DMS153 (cell line): ENCODE results near the gene TEDC1.

Source experiments
- DNase-seq: peaks from one replicate; lab custom pipeline; 2025; lab: John Stamatoyannopoulos, UW

Gene TEDC1

DNA sequence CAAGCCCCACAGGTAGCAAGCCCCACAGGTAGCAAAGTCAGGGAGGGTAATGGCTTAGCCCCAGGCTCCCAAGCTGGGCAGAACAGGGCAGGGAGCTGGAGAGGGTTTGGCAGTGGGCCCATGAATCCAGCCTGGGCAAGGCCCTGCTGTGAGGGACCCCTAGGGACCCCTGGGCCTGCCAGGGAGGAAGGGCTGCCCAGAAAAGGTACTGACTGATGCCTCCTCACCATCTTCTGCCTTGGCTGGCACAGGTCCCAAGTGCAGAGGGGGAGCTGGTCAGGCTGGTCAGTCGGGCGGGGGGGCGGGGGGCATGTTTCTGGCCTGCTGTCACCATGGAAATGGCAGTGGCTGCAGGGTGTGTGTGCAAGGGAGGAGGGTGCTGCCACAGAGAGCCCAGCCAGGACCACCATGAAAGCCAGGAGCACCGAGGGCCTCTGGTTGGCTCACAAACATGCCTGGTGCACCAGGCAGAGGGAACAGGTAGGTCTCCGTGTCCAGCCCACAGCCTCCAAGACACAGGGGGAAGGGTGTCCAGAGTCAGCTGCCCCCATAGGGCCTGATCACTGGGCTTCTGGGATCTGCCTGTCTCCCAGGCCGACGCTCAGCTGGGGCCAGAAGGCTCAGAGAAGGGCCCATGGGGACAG is 17.9 kb upstream of the TEDC1 start:
- no peak for DNase-seq

DNA sequence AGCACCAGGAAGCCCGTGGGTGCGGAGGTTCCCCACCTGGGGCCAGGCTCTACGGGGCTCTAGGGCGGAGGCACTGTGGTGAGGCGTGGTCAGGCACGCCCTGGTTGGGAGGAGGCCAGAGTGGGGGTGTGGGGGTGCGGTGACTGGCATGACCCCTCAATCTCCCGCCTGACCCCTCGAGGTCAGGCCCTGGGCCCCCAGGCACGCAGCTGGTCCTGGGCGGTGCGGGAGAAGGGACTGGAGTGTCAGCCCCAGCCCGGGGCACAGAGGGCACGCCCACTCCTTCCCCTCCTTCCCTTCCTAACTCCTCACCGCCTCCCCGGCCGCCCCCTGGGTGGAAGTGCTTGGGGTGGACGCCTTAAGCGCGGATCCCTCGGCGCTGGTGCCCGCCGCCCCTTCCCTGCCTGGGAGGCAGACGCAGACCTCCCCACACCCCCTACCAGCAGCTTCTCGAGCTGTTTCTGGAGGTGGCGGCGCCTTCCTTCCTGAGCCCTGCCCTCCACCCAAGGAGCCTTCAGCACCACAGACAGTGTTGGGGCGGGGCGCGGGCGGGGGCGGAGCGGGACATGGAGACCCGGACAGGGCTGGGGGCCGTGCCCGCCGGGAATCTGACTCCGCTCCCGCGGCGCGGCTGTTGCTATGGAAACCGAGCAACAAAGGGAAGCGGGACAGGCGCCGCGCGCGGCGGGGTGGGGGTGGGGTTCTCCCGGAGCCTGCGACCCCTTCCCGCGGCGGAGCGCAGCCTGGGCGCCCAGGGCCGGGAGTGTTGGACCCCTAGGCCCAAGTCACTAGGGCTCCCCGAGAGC is 17.2 kb upstream of the TEDC1 start:
- peak; percentile 48 for DNase-seq

GRCh38 chr14:105474483-105475268 is 16.4 kb upstream of the TEDC1 start, which contains the start of gene CRIP2:
Gene CRIP2 (plus strand): TSS chr14:105474821. CDS start chr14:105474863, 42 bp downstream.
- no peak for DNase-seq

DNA sequence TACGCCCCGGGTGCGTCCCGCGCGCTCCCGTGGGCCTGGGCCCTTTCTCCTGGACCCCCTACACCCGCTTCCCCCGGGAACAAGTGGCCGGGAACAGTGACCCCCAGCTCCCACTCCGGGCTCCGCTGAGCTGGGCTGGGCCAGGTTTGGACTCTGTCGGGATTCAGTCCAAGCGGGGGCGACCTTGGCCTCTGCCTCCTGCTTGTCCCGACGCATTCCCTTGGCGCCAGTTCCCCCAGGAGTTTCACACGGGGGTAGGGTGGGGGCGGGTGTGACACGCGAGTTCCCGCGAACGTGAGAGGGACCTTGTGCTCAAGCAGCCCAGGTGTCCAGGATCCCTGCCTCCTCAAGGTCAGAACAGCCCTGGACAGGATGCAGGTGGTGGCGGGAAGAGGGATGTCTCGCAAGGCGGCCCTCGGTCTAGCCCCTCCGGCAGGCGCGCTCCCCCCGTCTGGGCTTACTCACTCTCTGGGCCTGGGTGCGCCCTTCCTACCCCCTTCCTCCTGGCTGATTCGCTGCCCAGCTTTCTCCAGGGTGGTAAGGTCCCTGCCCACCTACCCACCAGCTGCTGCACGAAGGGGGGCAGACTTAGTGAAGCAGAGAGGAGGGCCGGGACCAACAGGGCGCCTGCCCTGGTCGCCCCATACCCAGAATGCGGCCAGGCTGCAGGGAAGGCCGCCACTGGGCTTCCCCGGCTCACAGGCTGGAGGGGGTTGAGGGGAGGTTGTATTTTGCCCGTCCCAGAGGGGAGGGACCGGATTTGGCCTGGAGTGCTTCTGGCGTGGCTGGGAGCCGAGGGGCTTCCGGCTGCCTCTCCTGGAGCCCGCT is 15.6 kb upstream of the TEDC1 start:
- no peak for DNase-seq

DNA sequence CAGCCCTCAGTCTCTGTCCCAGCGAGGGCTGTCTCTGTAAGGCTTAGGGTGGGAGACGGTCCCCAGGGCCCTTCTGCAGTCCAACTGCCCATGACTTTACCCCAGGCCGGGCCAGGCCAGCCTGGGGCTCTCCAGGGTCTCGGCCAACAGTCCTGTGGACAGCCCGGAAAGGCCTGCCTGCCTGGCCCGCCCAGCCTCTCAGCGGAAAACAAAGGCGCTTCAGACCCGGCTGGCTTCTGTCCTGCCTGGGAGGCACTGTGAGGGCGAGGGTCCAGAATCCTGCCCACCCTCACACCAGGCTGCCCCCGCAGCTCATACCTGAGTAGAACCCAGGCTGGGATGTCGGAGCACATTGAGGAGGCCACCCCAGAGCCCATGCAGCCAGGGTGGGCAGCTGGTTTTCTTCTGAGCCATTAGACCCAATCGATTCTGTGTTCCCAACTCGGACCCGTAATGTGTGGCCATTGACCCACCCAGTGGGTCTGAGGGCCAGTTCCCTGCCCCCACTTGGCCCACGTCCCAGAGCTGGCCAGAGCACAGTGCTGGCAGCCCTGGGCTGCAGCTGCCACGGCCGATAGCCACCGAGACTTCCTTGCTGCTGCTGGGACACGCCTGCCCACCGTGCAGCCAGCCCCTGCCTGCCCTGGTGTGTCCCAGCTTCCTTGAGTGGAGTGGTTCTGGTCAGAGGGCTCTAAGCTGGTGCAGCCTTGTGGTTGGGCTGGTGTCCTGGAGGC is 14.8 kb upstream of the TEDC1 start:
- DNase-seq = no peak

GRCh38 chr14:105476831-105477659 is 14.0 kb upstream of the TEDC1 start:
- no peak for DNase-seq

DNA sequence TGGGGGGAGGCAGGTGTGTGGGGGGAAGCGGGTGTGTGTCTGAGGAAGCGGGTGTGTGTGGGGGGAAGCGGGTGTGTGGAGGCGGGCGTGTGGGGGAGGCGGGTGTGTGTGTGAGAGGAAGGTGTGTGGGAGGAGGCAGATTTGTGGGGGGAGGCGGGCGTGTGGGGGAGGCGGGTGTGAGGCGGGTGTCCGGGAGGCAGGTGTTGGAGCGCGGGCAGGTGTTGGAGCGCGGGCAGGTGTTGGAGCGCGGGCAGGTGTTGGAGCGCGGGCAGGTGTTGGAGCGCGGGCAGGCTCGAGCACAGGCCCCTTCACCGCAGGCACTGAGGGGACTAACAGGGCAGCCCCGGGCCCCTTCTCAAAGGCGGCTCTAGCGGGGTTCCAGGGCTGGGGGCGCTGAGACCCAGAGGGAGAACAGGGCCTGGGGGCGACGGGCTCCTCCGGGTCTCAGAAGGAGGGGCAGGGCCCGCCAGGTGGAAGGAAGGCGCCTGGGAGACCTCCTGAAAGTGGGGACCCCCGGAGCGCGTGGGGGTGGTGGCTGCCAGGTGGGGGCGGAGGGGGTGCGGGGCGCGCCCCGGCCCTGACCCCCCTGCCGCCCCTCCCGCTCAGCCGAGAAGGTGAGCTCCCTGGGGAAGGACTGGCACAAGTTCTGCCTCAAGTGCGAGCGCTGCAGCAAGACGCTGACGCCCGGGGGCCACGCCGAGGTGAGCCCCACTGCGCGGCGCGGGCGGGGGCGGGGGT is 13.2 kb upstream of the TEDC1 start:
- DNase-seq = no peak

GRCh38 chr14:105478398-105479251 is 12.4 kb upstream of the TEDC1 start:
- DNase-seq = no peak

- no peak for DNase-seq
These were observed 11.5 kb upstream of the TEDC1 start for GRCh38 chr14:105479431-105480158.

DNA sequence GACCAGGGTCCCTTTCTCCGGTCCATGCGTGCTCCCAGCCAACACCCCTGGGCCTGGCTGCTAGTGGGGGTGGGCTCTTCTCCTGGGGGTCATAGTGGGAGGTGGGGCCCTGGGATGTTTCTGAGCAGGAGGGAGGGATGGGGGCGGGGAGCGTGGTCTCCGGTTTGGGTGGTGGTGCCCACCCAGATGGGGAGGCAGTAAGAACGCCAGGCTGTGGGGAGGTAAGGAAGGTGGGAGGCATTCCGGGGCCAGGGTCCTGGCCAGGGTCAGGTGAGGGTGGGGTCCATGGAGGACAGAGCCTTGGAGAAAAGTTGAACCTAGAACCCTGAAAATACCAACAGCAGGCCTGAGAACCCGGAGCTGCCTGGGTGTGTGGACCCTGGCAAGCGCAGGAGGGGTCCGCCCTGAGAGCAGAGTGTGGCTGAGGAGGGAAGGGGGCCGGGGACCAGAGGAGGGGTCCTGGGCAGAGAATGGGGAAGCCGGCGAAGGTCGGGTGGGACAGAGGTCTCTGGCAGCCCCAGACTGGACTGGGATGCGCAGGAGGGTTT is 10.8 kb upstream of the TEDC1 start:
- no peak for DNase-seq

DNA sequence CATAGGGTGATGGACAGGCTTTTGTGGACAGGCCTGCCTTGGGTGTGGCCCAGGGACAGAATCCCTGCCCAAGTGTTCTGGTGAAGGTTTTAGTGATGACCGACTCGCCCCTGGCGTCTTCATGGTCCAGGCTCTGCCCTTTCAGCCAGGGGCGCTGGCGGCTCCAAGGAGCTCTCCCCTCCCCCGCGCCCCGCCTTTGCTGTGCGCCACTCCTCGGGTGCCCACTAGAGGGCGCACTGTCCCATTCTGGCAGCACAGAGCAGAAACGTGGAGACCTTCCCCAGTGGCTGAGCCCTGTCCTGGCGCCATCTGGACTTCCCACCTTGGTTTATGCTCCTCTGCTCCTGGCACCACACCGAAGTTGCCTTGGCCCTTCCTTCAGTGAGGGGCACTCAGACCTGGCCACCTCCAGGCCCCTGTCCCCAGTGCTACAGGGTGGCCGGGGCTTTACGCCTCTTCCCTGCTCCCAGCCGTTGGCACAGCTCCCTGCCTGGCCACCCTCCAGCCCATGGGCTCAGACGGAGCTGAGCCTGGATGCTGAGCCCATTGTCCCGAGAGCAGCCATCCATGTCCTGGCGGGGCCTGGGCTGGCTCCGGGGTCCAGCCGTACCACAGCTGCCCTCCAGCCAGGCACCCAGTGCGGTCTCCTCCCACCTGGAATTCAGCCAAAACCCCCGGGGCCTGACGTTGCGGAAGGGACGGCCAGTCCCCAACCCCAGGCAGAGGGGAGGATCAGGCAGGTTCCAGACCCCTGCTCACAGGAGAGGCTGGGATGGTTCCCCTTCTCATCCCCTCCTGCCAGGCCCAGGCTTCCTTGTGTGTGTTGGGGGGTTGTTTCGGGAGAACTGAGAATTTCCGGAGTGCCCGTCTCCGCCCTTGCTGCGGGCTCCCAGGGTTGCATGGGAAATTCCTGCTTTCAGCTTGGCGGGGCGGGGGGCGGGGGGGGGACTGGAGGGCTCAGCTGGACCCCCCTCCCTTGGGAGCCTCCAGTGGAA is 9.9 kb upstream of the TEDC1 start:
- peak; percentile 44 for DNase-seq

- peak; percentile 80 for DNase-seq
These were observed 9.1 kb upstream of the TEDC1 start for GRCh38 chr14:105481886-105482457.

DNA sequence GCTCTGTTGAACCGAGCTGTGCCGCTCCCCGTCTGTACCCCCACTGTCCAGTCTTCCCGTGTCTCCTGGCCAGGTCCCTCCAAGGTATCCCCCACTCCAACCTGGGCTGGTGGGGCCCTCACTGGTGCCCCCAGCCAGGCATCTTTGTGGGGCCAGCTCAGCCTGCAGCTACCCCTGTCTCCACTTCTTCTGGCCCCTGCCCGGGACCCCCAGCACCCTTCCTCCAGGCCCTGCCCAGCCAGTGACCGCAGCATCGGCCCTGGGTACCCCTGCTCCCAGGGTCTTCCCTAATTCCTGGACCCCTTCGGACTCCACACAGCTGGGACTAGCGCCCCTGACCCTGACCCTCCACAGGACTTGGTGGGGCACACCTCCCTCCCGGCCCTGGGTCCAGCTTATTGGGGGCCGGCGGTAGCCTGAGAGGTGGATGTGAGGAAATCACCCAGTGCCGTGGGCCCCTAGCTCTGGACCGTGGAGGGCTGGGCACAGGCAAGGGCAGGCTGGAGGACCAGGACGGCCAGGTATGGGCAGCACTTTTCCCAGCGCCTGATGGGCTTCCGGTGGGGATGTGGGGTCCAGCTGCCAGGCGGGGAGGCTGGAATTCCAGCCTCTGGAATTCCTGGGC is 8.4 kb upstream of the TEDC1 start:
- DNase-seq = no peak

DNA sequence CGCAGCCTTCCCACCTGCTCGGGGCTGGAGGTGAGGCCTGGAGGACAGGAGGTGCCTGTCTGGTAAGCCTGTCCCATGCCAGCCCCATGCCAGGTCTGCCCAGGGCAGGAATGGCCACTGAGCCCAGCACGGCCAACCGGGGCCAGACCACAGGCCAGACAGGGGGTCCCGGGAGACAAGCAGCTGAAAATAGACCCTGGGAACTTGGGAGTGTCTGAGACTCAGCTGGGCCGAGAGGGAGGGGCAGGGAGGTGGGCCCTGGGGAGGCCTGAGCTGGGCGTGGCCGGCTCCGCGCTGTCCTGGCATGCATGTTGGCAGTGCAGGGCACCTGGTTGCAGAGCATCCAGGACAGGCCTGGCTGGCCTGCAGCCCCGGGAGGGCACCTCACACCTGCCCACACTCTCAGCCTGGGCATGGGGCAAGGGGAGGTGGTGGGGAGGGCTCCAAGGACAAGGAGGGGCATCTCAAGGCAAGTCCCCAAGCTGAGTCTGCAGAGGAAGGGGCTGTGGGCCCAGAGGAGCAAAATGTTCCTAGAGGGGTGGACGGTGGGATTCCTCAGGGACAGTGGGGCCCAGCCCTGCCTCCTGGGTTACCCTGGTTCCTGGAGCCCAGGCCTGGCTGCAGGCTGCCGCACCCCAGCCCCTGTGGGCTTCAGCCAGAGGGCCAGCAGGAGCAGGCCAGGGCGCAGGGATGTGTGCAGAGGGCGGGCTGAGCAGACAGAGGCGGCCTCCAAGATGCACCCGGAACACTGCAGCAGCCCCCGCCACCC is 7.6 kb upstream of the TEDC1 start:
- no peak for DNase-seq
